C4-2B (cell line): ENCODE measurements around the gene IRF3.

Experiments used
- CTCF ChIP-seq: fragments of 450-650 bp; conservative IDR thresholded peaks from 2 replicates; pipeline ENCODE4 v1.5.1; 2017; ENCODE audit warnings: mild to moderate bottlenecking
- ZFX ChIP-seq: fragments of 450-650 bp; IDR thresholded peaks from 2 replicates; pipeline ENCODE4 v1.6.1; 2017

- TF ChIP-seq CTCF, result no peak
- no peak for TF ChIP-seq ZFX
Observed at GRCh38 chr19:49624967-49625910, 40.4 kb downstream of the IRF3 start.
